GM12878 (cell line): ENCODE data around the gene NOTCH3. TPM values are rescaled to one million over a fixed set of nuclear protein-coding genes. Genes with fewer than 3 reads are reported as not detected.

Source experiments
- CBFB ChIP-seq: IDR thresholded peaks from 2 replicates; pipeline ENCODE4 v1.6.1; 2016; ENCODE audit warnings: antibody characterized with exemption, low read depth
- CBX5 ChIP-seq: sonication (generic); IDR thresholded peaks from 2 replicates; pipeline ENCODE4 v1.6.1; 2016; ENCODE audit warnings: low read depth, moderate library complexity, mild to moderate bottlenecking, inconsistent platforms
- GATAD2B ChIP-seq: fragments of 450-650 bp; conservative IDR thresholded peaks from 2 replicates; pipeline ENCODE4 v1.6.1; 2017; ENCODE audit warnings: low read depth, mild to moderate bottlenecking, moderate library complexity
- IKZF1 ChIP-seq: fragments of 450-650 bp; conservative IDR thresholded peaks from 2 replicates; pipeline ENCODE4 v1.6.1; 2017; ENCODE audit warnings: antibody characterized with exemption, mild to moderate bottlenecking
- IRF4 ChIP-seq: IDR thresholded peaks from 2 replicates; pipeline ENCODE4 v1.6.1; 2011; ENCODE audit warnings: low read depth, low read length
- RB1 ChIP-seq: fragments of 450-650 bp; formaldehyde crosslinking; IDR thresholded peaks from 2 replicates; pipeline ENCODE4 v1.6.1; 2017; ENCODE audit warnings: mild to moderate bottlenecking, borderline replicate concordance
- WRNIP1 ChIP-seq: IDR thresholded peaks from 2 replicates; pipeline ENCODE4 v1.6.1; 2011; ENCODE audit warnings: low read depth, low read length, improper control_type of control experiment, borderline replicate concordance
- YBX1 ChIP-seq: fragments of 450-650 bp; IDR thresholded peaks from 2 replicates; pipeline ENCODE4 v1.6.1; 2016; ENCODE audit warnings: antibody characterized with exemption
- polyA plus RNA-seq, 11 experiments: library from polyadenylated mRNA; depleted of rRNA in 4 of 11; unstranded in 6 of 11; stranded (reverse) in 5 of 11; fragments of >200 nt; fragmentation: Nextera tagmentation in 4 of 11; fragmentation: Illumina TruSeq in 1 of 11; extraction: Ambion mirVana in 4 of 11; extraction: Trizol in 1 of 11; gene quantifications; 1 replicate in 1 of 11; 2 replicates in 10 of 11; pipeline versions ENCODE4 v1.2.1 to v1.2.3, GENCODE V29; 2011 to 2016; ENCODE audit warnings: inconsistent platforms in 2 of 11, missing spikeins in 2 of 11, low read depth in 1 of 11
- total RNA-seq, 4 experiments: library from RNA; depleted of rRNA in 3 of 4; stranded (reverse); fragments of >200 nt in 3 of 4; fragmentation: Illumina TruSeq in 1 of 4; extraction: Trizol in 1 of 4; gene quantifications; 2 replicates each; pipeline versions ENCODE4 v1.2.1 to v1.2.3, GENCODE V29; 2013 to 2021
- TF ChIP-seq, protein P1 (sequence below): fragments of 450-650 bp; IDR thresholded peaks from 2 replicates; pipeline ENCODE4 v1.6.1; 2017; ENCODE audit warnings: mild to moderate bottlenecking, moderate library complexity
- TF ChIP-seq, protein P2 (sequence below): fragments of 450-650 bp; IDR thresholded peaks from 2 replicates; pipeline ENCODE4 v1.6.1; 2017; ENCODE audit warnings: mild to moderate bottlenecking, low read depth, inconsistent platforms; ENCODE audit not compliant: poor library complexity, severe bottlenecking

Gene NOTCH3
- total and polyA plus RNA-seq, 10 of the 15 experiments (the other 5 are each of a cell fraction or from before 2014, with no cell fraction given) = 0.01 to 0.42 (median 0.10) TPM; not detected in 5

DNA sequence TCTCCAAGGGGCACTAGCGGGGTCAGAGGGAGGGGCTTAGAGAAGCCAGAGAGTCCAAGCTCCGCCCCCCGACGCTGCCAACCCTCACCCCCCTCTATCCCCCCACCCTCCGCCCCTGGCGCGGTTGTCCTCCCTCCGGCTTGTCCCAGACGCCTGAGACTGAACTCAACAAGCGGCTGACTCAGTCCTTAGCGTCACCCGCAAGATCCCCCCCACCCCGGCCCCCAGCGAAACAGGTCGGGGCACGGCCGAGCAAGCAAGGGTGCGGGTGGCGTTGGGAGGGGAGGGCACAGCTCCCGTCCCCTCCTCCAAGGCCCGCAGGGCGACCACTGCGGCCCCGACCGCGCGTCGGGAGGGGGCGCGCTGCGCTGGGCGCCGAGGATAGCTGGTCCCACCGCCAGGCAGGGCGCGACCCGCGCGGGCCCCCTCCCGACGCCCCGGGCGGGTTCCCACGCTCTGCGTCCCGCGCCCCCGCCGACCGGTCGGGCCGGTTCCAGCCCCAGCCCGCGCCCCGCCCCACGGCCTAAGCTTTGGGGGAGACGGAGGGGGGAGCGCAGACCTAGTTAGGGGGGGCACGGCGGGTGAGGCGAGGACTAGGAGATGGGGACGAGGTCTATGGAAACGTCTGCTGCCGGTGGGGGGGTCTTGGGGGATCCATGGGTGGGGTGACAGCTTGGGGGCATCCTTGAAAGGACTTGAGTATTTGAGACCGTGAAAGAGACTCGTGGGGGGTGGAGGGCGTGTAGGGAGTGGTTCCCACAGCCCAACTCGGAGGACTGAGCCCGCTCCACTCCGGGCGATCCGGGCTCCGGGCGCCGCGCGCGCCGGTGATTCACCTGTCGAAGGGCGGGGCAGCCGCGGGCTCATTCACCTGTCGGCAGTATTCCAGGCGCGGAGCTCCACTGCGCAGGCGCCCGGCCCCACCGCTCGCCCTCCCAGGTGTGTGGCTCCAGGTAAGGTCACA, 5.1 kb downstream of the NOTCH3 start (continued):
- TF ChIP-seq, protein P1, sequence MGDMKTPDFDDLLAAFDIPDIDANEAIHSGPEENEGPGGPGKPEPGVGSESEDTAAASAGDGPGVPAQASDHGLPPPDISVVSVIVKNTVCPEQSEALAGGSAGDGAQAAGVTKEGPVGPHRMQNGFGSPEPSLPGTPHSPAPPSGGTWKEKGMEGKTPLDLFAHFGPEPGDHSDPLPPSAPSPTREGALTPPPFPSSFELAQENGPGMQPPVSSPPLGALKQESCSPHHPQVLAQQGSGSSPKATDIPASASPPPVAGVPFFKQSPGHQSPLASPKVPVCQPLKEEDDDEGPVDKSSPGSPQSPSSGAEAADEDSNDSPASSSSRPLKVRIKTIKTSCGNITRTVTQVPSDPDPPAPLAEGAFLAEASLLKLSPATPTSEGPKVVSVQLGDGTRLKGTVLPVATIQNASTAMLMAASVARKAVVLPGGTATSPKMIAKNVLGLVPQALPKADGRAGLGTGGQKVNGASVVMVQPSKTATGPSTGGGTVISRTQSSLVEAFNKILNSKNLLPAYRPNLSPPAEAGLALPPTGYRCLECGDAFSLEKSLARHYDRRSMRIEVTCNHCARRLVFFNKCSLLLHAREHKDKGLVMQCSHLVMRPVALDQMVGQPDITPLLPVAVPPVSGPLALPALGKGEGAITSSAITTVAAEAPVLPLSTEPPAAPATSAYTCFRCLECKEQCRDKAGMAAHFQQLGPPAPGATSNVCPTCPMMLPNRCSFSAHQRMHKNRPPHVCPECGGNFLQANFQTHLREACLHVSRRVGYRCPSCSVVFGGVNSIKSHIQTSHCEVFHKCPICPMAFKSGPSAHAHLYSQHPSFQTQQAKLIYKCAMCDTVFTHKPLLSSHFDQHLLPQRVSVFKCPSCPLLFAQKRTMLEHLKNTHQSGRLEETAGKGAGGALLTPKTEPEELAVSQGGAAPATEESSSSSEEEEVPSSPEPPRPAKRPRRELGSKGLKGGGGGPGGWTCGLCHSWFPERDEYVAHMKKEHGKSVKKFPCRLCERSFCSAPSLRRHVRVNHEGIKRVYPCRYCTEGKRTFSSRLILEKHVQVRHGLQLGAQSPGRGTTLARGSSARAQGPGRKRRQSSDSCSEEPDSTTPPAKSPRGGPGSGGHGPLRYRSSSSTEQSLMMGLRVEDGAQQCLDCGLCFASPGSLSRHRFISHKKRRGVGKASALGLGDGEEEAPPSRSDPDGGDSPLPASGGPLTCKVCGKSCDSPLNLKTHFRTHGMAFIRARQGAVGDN = no peak
- TF ChIP-seq IKZF1 (no peak), CBFB (no peak), GATAD2B (no peak), WRNIP1 (no peak), YBX1 (no peak), CBX5 (no peak), IRF4 (no peak), RB1 (no peak)
- TF ChIP-seq, protein P2, sequence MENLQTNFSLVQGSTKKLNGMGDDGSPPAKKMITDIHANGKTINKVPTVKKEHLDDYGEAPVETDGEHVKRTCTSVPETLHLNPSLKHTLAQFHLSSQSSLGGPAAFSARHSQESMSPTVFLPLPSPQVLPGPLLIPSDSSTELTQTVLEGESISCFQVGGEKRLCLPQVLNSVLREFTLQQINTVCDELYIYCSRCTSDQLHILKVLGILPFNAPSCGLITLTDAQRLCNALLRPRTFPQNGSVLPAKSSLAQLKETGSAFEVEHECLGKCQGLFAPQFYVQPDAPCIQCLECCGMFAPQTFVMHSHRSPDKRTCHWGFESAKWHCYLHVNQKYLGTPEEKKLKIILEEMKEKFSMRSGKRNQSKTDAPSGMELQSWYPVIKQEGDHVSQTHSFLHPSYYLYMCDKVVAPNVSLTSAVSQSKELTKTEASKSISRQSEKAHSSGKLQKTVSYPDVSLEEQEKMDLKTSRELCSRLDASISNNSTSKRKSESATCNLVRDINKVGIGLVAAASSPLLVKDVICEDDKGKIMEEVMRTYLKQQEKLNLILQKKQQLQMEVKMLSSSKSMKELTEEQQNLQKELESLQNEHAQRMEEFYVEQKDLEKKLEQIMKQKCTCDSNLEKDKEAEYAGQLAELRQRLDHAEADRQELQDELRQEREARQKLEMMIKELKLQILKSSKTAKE = no peak
